ENCODE data around the gene PTPN20.
"Not testable (repeated sequence)": the region's sequence is repeated elsewhere in the genome, so short reads cannot be mapped to it uniquely, and the experiment has no call there.

The PTPN20 gene

GRCh38 chr10:46963356-46963755 is 52.1 kb downstream of the PTPN20 start:
- H3K4me1 ChIP-seq (ENCODE audit: insufficient read depth, low read length); H2AFZ ChIP-seq (ENCODE audit: low read depth, low read length); H3K4me2 ChIP-seq (ENCODE audit: insufficient read depth, low read length); H3K27ac ChIP-seq (ENCODE audit: low read length); H3K79me2 ChIP-seq (ENCODE audit: insufficient read depth, low read length); H3K4me3 ChIP-seq (ENCODE audit: low read depth in 1 of 2, low read length in 2 of 2); H3K27me3 ChIP-seq (ENCODE audit: insufficient read depth, low read length, poor library complexity); DNase-seq; H3K36me3 ChIP-seq (ENCODE audit: insufficient read depth, low read length); H4K20me1 ChIP-seq (ENCODE audit: insufficient read depth, low read length); ATAC-seq (ENCODE audit: insufficient read depth, low read depth); H3K9ac ChIP-seq (ENCODE audit: low read depth, low read length); H3K9me3 ChIP-seq (ENCODE audit: insufficient read depth, low read length, severe bottlenecking): not testable (repeated sequence)

- DNase-seq; H3K4me3 ChIP-seq (ENCODE audit: low read depth in 1 of 2, low read length in 2 of 2); H2AFZ ChIP-seq (ENCODE audit: low read depth, low read length); H3K79me2 ChIP-seq (ENCODE audit: insufficient read depth, low read length); H3K27ac ChIP-seq (ENCODE audit: low read length); H4K20me1 ChIP-seq (ENCODE audit: insufficient read depth, low read length); H3K9ac ChIP-seq (ENCODE audit: low read depth, low read length); H3K27me3 ChIP-seq (ENCODE audit: insufficient read depth, low read length, poor library complexity); ATAC-seq (ENCODE audit: insufficient read depth, low read depth); H3K9me3 ChIP-seq (ENCODE audit: insufficient read depth, low read length, severe bottlenecking); H3K4me1 ChIP-seq (ENCODE audit: insufficient read depth, low read length); H3K4me2 ChIP-seq (ENCODE audit: insufficient read depth, low read length); H3K36me3 ChIP-seq (ENCODE audit: insufficient read depth, low read length): not testable (repeated sequence)
Measured at GRCh38 chr10:46967013-46967412, 55.8 kb downstream of the PTPN20 start.

- ATAC-seq (ENCODE audit: insufficient read depth, low read depth); DNase-seq: not testable (repeated sequence)
Measured at GRCh38 chr10:46980223-46980622, 69.0 kb downstream of the PTPN20 start.

GRCh38 chr10:46987233-46987924 is 76.2 kb downstream of the PTPN20 start:
- H2AFZ ChIP-seq (ENCODE audit: low read depth, low read length); H3K4me2 ChIP-seq (ENCODE audit: insufficient read depth, low read length); H3K79me2 ChIP-seq (ENCODE audit: insufficient read depth, low read length); H4K20me1 ChIP-seq (ENCODE audit: insufficient read depth, low read length); H3K9me3 ChIP-seq (ENCODE audit: insufficient read depth, low read length, severe bottlenecking); H3K27ac ChIP-seq (ENCODE audit: low read length); H3K36me3 ChIP-seq (ENCODE audit: insufficient read depth, low read length); H3K4me1 ChIP-seq (ENCODE audit: insufficient read depth, low read length); H3K4me3 ChIP-seq (ENCODE audit: low read depth in 1 of 2, low read length in 2 of 2); DNase-seq; H3K9ac ChIP-seq (ENCODE audit: low read depth, low read length); H3K27me3 ChIP-seq (ENCODE audit: insufficient read depth, low read length, poor library complexity): not testable (repeated sequence)
- ATAC-seq (ENCODE audit: insufficient read depth, low read depth) = peak; percentile 85

More at GRCh38 chr10:46980223-46980622, 69.0 kb downstream of the PTPN20 start:
- H3K36me3 ChIP-seq (ENCODE audit: insufficient read depth, low read length); H3K4me2 ChIP-seq (ENCODE audit: insufficient read depth, low read length); H3K79me2 ChIP-seq (ENCODE audit: insufficient read depth, low read length); H3K9me3 ChIP-seq (ENCODE audit: insufficient read depth, low read length, severe bottlenecking); H3K4me3 ChIP-seq (ENCODE audit: low read depth in 1 of 2, low read length in 2 of 2); H3K27me3 ChIP-seq (ENCODE audit: insufficient read depth, low read length, poor library complexity); H3K4me1 ChIP-seq (ENCODE audit: insufficient read depth, low read length); H2AFZ ChIP-seq (ENCODE audit: low read depth, low read length); H3K9ac ChIP-seq (ENCODE audit: low read depth, low read length); H4K20me1 ChIP-seq (ENCODE audit: insufficient read depth, low read length); H3K27ac ChIP-seq (ENCODE audit: low read length): not testable (repeated sequence)

GRCh38 chr10:46992803-46993561 is 81.8 kb downstream of the PTPN20 start:
- no peak for DNase-seq
- Histone ChIP-seq H3K4me2 (ENCODE audit: insufficient read depth, low read length) (no peak overlapping the region), H3K27me3 (ENCODE audit: insufficient read depth, low read length, poor library complexity) (no peaks in the 10 kb centered on the region), H3K27ac (ENCODE audit: low read length) (no peak overlapping the region), H3K9me3 (ENCODE audit: insufficient read depth, low read length, severe bottlenecking) (no peaks in the 10 kb centered on the region), H4K20me1 (ENCODE audit: insufficient read depth, low read length) (no peaks in the 10 kb centered on the region), H3K79me2 (ENCODE audit: insufficient read depth, low read length) (no peaks in the 10 kb centered on the region), H3K36me3 (ENCODE audit: insufficient read depth, low read length) (no peaks in the 10 kb centered on the region), H3K4me1 (ENCODE audit: insufficient read depth, low read length) (no peaks in the 10 kb centered on the region), H2AFZ (ENCODE audit: low read depth, low read length) (no peak overlapping the region), H3K4me3 (ENCODE audit: low read depth in 1 of 2, low read length in 2 of 2) (no peak overlapping the region), H3K9ac (ENCODE audit: low read depth, low read length) (no peak overlapping the region)
- peak; percentile 50 for TF ChIP-seq CTCF (IDR thresholded peaks at IDR 0.05; ENCODE audit: borderline replicate concordance, extremely low read depth, low read length, poor library complexity, severe bottlenecking)
- no peak for TF ChIP-seq EZH2 (IDR thresholded peaks at IDR 0.05; ENCODE audit: borderline replicate concordance, low read depth, low read length, severe bottlenecking)
- ATAC-seq (ENCODE audit: insufficient read depth, low read depth) = peak; percentile 64
